Measurements from ENCODE around the gene ALDH9A1. TPM values are rescaled to one million over a fixed set of nuclear protein-coding genes. Genes with fewer than 3 reads are reported as not detected.
"Not testable (repeated sequence)": the region's sequence is repeated elsewhere in the genome, so short reads cannot be mapped to it uniquely, and the experiment has no call there.

The ALDH9A1 gene
- total and polyA plus RNA-seq, 2 of the 8 experiments (the other 6 are each of a cell fraction or from before 2014, with no cell fraction given): 57.6 to 63.8 TPM

DNA sequence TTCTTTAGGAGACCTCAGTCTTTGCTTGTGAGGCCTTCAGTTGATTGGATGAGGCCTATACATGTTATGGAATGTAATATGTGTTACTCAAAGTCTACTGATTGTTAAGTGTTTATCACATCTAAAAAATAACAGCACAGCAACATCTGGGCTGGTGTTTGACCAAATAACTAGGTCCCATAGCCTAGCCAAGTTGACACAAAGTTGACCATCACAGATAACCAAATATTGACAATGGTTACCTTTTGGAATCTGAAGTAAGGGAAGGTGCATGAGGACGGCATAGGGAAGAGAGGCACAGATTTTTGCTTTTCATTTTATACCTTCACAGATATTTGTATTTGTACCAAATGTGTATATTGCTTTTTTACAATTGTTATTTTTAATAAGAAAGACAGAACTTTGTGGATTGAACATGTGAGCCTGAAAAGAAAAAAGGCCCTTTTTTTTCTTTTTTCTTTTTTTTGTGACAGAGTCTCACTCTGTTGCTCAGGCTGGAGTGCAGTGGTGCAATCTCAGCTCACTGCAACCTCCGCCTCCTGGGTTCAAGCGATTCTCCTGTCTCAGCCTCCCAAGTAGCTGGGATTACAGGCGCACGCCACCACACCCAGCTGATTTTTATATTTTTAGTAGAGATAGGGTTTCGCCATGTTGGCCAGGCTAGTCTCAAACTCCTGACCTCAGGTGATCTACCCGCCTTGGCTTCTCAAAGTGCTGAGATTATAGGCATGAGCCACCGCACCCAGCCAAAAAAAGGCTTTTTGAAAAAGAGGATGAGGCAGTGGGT is 18.1 kb upstream of the ALDH9A1 start:
- H3K4me1 ChIP-seq (replicated peaks in 1 of 4; ENCODE audit: control insufficient read depth in 3 of 4, insufficient read depth in 4 of 4, low read length in 3 of 4); H2BK20ac ChIP-seq (ENCODE audit: low read length); POLR2A ChIA-PET (ENCODE audit: partially characterized antibody); H2BK5ac ChIP-seq (ENCODE audit: low read depth, low read length); H3K36me3 ChIP-seq (ENCODE audit: control insufficient read depth in 2 of 4, insufficient read depth in 4 of 4, low read length in 3 of 4); DNase-seq (ENCODE audit: low read depth in 1 of 2, low spot score in 2 of 2); H3K4me3 ChIP-seq (ENCODE audit: extremely low read depth in 1 of 4, insufficient read depth in 2 of 4, low read depth in 3 of 4, low read length in 4 of 4); H3K23ac ChIP-seq (ENCODE audit: insufficient read length); H3K4ac ChIP-seq (replicated peaks; ENCODE audit: insufficient read length, low read depth, low read length); H4K91ac ChIP-seq (replicated peaks; ENCODE audit: insufficient read length, low read length); H3K23me2 ChIP-seq (ENCODE audit: low read depth, low read length); H3K18ac ChIP-seq (ENCODE audit: extremely low read depth, low read length); H4K20me1 ChIP-seq (replicated peaks in 1 of 2; ENCODE audit: control insufficient read depth in 1 of 2, insufficient read depth in 2 of 2, low read length in 2 of 2); H2AK5ac ChIP-seq (ENCODE audit: low read depth, low read length); H3K56ac ChIP-seq (replicated peaks; ENCODE audit: insufficient read length, low read depth, low read length); H2BK120ac ChIP-seq (replicated peaks; ENCODE audit: low read depth, low read length); H3K9ac ChIP-seq (replicated peaks in 1 of 4; ENCODE audit: extremely low read depth in 1 of 4, low read depth in 3 of 4, low read length in 3 of 4); H3K27ac ChIP-seq (ENCODE audit: low read depth, low read length); H3K9me3 ChIP-seq (ENCODE audit: insufficient read depth in 2 of 2, low read depth in 1 of 2, low read length in 1 of 2); H3K27me3 ChIP-seq (replicated peaks in 1 of 4; ENCODE audit: control insufficient read depth in 3 of 4, extremely low read depth in 1 of 4, insufficient read depth in 3 of 4, low read length in 3 of 4); H3K14ac ChIP-seq (ENCODE audit: insufficient read length); H3K79me1 ChIP-seq (ENCODE audit: low read depth, low read length); H3K79me2 ChIP-seq (ENCODE audit: control insufficient read depth in 1 of 2, insufficient read depth in 2 of 2, low read length in 2 of 2); H2BK12ac ChIP-seq (ENCODE audit: low read depth, low read length); H2BK15ac ChIP-seq (ENCODE audit: low read length); H4K5ac ChIP-seq (ENCODE audit: insufficient read length, low read depth, low read length); H2AFZ ChIP-seq (ENCODE audit: low read length); H3K4me2 ChIP-seq (ENCODE audit: insufficient read depth in 1 of 2, low read depth in 2 of 2, low read length in 2 of 2); H4K8ac ChIP-seq (ENCODE audit: extremely low read depth, insufficient read depth, low read length); FAIRE-seq: not testable (repeated sequence)
- WGBS, 2 experiments (ENCODE audit: extremely low coverage in 1 of 2, insufficient coverage in 1 of 2, insufficient read length in 1 of 2, insufficient replicate concordance in 2 of 2, low coverage in 1 of 2, low lambda C conversion rate in 2 of 2, missing lambda C conversion rate in 1 of 2): 90% methylated on average over 8 of the region's 8 CpGs; no CpG with 5 or more reads in 1 of the 2 experiments
- CTCF ChIA-PET (ENCODE audit: partially characterized antibody): interaction anchor here (0.8 to 1.5 kb wide), 4 partner anchors 14 to 197 kb away, joined by 3 to 5 read pairs (median 4); no protein-coding TSS in a partner anchor

Measured in H1 (cell line).